Upper lobe of left lung (tissue), 4 donors: Measurements from ENCODE around the gene ARHGEF40.

Experiments used
- EP300 ChIP-seq, 4 donors: sonication (generic); formaldehyde crosslinking; IDR thresholded peaks; one replicate each; pipeline ENCODE4 v1.5.1; 2017; ENCODE audit warnings: antibody characterized with exemption in 4 of 4, control low read depth in 2 of 4
- POLR2A ChIP-seq, 4 donors: fragments of 450-650 bp; IDR thresholded peaks; one replicate each; pipeline ENCODE4 v1.5.1; 2016 to 2017; ENCODE audit warnings: antibody characterized with exemption in 4 of 4, mild to moderate bottlenecking in 2 of 4
- POLR2AphosphoS5 ChIP-seq, 2 donors: sonication (generic); formaldehyde crosslinking; IDR thresholded peaks; one replicate each; pipeline ENCODE4 v1.5.1; 2017; ENCODE audit warnings: antibody characterized with exemption in 2 of 2
- TF ChIP-seq, protein P1 (sequence below), 6 experiments: fragments of 450-650 bp in 4 of 6; fragments of 200-600 bp in 2 of 6; sonication (generic) in 2 of 6; IDR thresholded peaks; one replicate each; pipeline ENCODE4 v1.5.1; 2016 to 2019; ENCODE audit warnings: antibody characterized with exemption in 6 of 6

DNA sequence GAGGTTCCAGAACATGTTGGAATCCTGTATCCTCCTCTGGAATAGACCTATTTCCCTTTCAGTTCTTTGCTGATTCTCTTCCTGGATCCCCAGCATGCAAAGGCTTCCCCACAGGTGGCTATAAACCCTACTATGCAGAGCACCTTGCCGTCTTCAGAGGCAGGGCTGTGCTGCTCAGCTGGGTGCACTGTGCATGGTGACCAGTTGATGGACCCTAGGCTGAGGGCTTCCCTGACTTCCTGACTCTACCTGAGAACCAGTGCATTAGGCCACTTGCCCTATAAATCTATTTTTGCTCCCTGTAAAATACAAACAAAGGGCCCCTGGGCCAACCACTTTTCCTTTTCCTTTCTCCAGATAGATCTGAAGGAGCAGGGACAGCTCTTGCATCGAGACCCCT is 14.3 kb downstream of the ARHGEF40 start:
- TF ChIP-seq, protein P1, sequence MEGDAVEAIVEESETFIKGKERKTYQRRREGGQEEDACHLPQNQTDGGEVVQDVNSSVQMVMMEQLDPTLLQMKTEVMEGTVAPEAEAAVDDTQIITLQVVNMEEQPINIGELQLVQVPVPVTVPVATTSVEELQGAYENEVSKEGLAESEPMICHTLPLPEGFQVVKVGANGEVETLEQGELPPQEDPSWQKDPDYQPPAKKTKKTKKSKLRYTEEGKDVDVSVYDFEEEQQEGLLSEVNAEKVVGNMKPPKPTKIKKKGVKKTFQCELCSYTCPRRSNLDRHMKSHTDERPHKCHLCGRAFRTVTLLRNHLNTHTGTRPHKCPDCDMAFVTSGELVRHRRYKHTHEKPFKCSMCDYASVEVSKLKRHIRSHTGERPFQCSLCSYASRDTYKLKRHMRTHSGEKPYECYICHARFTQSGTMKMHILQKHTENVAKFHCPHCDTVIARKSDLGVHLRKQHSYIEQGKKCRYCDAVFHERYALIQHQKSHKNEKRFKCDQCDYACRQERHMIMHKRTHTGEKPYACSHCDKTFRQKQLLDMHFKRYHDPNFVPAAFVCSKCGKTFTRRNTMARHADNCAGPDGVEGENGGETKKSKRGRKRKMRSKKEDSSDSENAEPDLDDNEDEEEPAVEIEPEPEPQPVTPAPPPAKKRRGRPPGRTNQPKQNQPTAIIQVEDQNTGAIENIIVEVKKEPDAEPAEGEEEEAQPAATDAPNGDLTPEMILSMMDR (IDR thresholded peaks at IDR 0.05) = no peak
- no peak for TF ChIP-seq POLR2AphosphoS5 (IDR thresholded peaks at IDR 0.05)
- TF ChIP-seq POLR2A (IDR thresholded peaks at IDR 0.05) = no peak
- TF ChIP-seq EP300 (IDR thresholded peaks at IDR 0.05) = no peak
